Spleen (tissue), 11 donors: ENCODE data around the gene ABHD16B. TPM values are rescaled to one million over a fixed set of nuclear protein-coding genes. Genes with fewer than 3 reads are reported as not detected.
A peak's percentile ranks its signal among the peaks of the same experiment; 100 is the strongest.
"Not testable (repeated sequence)": the region's sequence is repeated elsewhere in the genome, so short reads cannot be mapped to it uniquely, and the experiment has no call there.

Source experiments
- DNase-seq: peaks from one replicate; pipeline ENCODE4 v3.0.0-alpha.2; 2020
- H3K27ac ChIP-seq, 8 donors: fragments of 200-600 bp; sonication (generic) in 7 of 8; 1 replicate in 4 of 8; 2 replicates in 4 of 8; pipeline versions ENCODE4 v1.5.0 to v1.8.0; 2016 to 2021; ENCODE audit warnings: inconsistent platforms in 4 of 8, mild to moderate bottlenecking in 4 of 8, moderate library complexity in 1 of 8
- H3K27me3 ChIP-seq, 7 donors: fragments of 200-600 bp; sonication (generic) in 6 of 7; replicated peaks in 1 of 7; 1 replicate in 4 of 7; 2 replicates in 3 of 7; pipeline versions ENCODE4 v1.5.0 to v1.8.0; 2016 to 2021; ENCODE audit warnings: inconsistent platforms in 3 of 7, mild to moderate bottlenecking in 1 of 7
- H3K36me3 ChIP-seq, 6 donors: fragments of 200-600 bp; sonication (generic) in 5 of 6; 1 replicate in 4 of 6; 2 replicates in 2 of 6; pipeline versions ENCODE4 v1.5.0 to v1.8.0; 2016 to 2021; ENCODE audit warnings: inconsistent platforms in 2 of 6
- H3K4me1 ChIP-seq, 6 donors: fragments of 200-600 bp; sonication (generic) in 5 of 6; 1 replicate in 3 of 6; 2 replicates in 3 of 6; pipeline versions ENCODE4 v1.5.0 to v1.8.0; 2016 to 2021; ENCODE audit warnings: inconsistent platforms in 3 of 6
- H3K4me3 ChIP-seq, 8 donors: fragments of 200-600 bp; sonication (generic) in 7 of 8; 1 replicate in 4 of 8; 2 replicates in 4 of 8; pipeline versions ENCODE4 v1.5.0 to v1.8.0; 2016 to 2021; ENCODE audit warnings: inconsistent platforms in 4 of 8, mild to moderate bottlenecking in 4 of 8, moderate library complexity in 2 of 8
- H3K9me3 ChIP-seq, 8 donors: fragments of 200-600 bp; sonication (generic) in 7 of 8; 1 replicate in 4 of 8; 2 replicates in 4 of 8; pipeline versions ENCODE4 v1.5.0 to v1.8.0; 2016 to 2021; ENCODE audit warnings: inconsistent platforms in 4 of 8
- CTCF ChIP-seq, 11 experiments: fragments of 200-600 bp in 7 of 11; fragments of 450-650 bp in 4 of 11; sonication (generic) in 4 of 11; IDR thresholded peaks in 8 of 11; conservative IDR thresholded peaks in 3 of 11; 1 replicate in 7 of 11; 2 replicates in 4 of 11; pipeline versions ENCODE4 v1.4.0 to v1.8.0; 2016 to 2021; ENCODE audit warnings: antibody characterized with exemption in 11 of 11, inconsistent platforms in 4 of 11, mild to moderate bottlenecking in 1 of 11
- POLR2A ChIP-seq, 3 donors: fragments of 450-650 bp; IDR thresholded peaks; one replicate each; pipeline ENCODE4 v1.5.1; 2017; ENCODE audit warnings: antibody characterized with exemption in 3 of 3, mild to moderate bottlenecking in 1 of 3
- POLR2AphosphoS5 ChIP-seq, 3 donors: sonication (generic); formaldehyde crosslinking; IDR thresholded peaks; one replicate each; pipeline ENCODE4 v1.5.1; 2017; ENCODE audit warnings: antibody characterized with exemption in 3 of 3
- WGBS, 5 donors: extraction: QIAGEN DNeasy Blood & Tissue Kit in 3 of 5; methylation state at CpG; one replicate each; pipeline versions ENCODE4 v1.1.5 to v1.1.7; 2013 to 2018; 5-methylcytosine and 5-hydroxymethylcytosine counted together
- intact Hi-C: fragments of 100-400 bp; cut with DNase I; formaldehyde crosslinking; loops from one replicate; pipeline ENCODE4 v1.15.0; 2023; ENCODE audit warnings: low total_unique reads
- polyA plus RNA-seq, 3 donors: library from polyadenylated mRNA; stranded (reverse); fragments of 200-250 nt; gene quantifications; one replicate each; pipeline ENCODE4 v1.2.1, GENCODE V29; 2013
- total RNA-seq, 7 donors: library from RNA; depleted of rRNA in 3 of 7; stranded (reverse); fragments of >200 nt in 3 of 7; fragmentation: NEBNext Ultra II Directional in 4 of 7; extraction: Animal tissue kit (Norgen Biotek cat#: 25700) in 4 of 7; gene quantifications; one replicate each; pipeline versions ENCODE4 v1.1.0 to v1.2.1, GENCODE V29; 2016 to 2021
- donor health status: healthy with polysubstance abuse.
- donor health status: DM: no; HTN: no; CAD: no; lungs with moderate emphysema.
- donor health status: DM: no; HTN: no; CAD: no.
- donor health status: Bipolar disorder and iron deficiency.
- donor health status: healthy.
- donor health status: DM: no; HTN: no; CAD: no.
- donor health status: DM: yes; HTN: yes; CAD: no.

Gene ABHD16B
- total and polyA plus RNA-seq, 10 donors: 0.49 to 0.86 (median 0.57) TPM; not detected in 7

GRCh38 chr20:63864545-63864977, 3.3 kb downstream of the ABHD16B start:
- intact Hi-C loops: loop anchor here (10.0 kb wide), 1 partner anchor 160 kb away; the partner anchor contains the start of genes ARFRP1 and ZGPAT
- peak overlapping the region; percentile 67 to 94 (median 88) for H3K4me3 ChIP-seq
- TF ChIP-seq POLR2A (IDR thresholded peaks at IDR 0.05) (no peak), CTCF (IDR thresholded peaks at IDR 0.05 in 8 of 11, conservative IDR thresholded peaks at IDR 0.05 in 3 of 11) (peak in 3 of 11 experiments; percentile 11 to 21 (median 13)), POLR2AphosphoS5 (IDR thresholded peaks at IDR 0.05) (no peak)
- no peaks in the 10 kb centered on the region for H3K9me3 ChIP-seq
- H3K27me3 ChIP-seq: no peaks in the 10 kb centered on the region
- no peak for DNase-seq
- peaks cover 26 to 91% (median 69%) of the 10 kb centered on the region in 6 donors for H3K4me1 ChIP-seq
- 0 to 1% (median 1%) methylated on average over 24 to 25 of the region's 25 CpGs for WGBS, 5 donors
- H3K36me3 ChIP-seq: peaks cover 0 to 53% (median 28%) of the 10 kb centered on the region in 6 donors
- peak overlapping the region; percentile 91 to 99 (median 97) for H3K27ac ChIP-seq

DNA sequence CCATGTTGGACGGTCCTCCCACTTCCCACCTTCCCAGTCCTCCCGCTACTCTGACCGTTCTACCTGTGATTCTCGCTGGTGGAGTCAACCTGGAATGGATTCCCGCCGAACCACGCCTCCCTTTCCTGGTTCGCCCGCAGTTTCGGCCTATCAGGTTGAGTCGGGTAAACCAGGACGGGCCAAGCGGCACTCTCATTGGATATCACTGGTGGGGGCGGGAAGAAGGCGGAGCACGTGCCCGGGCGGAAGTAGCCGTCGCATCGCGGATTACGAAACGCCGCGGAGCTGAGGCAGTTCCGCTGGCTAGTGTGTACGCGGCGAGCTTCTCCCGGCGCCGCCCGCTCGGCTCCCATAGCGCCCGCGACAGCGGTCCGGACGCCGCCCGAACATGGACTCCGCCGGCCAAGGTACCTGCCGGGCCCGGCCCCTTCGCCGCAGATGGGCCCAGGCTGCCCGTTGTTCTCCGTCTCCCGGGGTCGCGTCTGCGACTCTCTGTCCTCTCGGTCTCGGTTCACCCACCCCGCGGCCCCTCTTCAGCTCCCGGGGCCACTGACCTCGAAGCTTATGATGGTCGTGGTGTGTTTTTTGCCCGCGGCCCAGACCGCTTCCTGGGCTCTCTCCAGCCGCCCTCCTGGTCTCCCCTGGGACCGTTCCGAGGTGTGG, 3.8 kb downstream of the ABHD16B start, which contains the start of gene TPD52L2:
Gene TPD52L2, plus strand, starts transcription at position 293 of the 663 bp plus-strand sequence. Its CDS starts 96 bp downstream, at position 389.
- H3K36me3 ChIP-seq: peaks cover 0 to 58% (median 33%) of the 10 kb centered on the region in 6 donors
- H3K4me3 ChIP-seq: peak within 1 kb of the TSS; percentile 67 to 94 (median 88)
- DNase-seq: peak; percentile 98
- intact Hi-C loops: loop anchor here (10.0 kb wide), 1 partner anchor 160 kb away; the partner anchor contains the start of genes ARFRP1 and ZGPAT
- 0 to 1% (median 0%) methylated on average over 34 to 68 of the region's 68 CpGs for WGBS, 5 donors
- TF ChIP-seq POLR2A (IDR thresholded peaks at IDR 0.05) (peak; percentile 45 to 77 (median 61)), POLR2AphosphoS5 (IDR thresholded peaks at IDR 0.05) (peak; percentile 95 to 98 (median 98)), CTCF (IDR thresholded peaks at IDR 0.05 in 8 of 11, conservative IDR thresholded peaks at IDR 0.05 in 3 of 11) (peak in 2 of 11 experiments; percentile 29 to 37)
- no peaks in the 10 kb centered on the region for H3K27me3 ChIP-seq
- no peaks in the 10 kb centered on the region for H3K9me3 ChIP-seq
- peaks cover 22 to 85% (median 63%) of the 10 kb centered on the region in 6 donors for H3K4me1 ChIP-seq
- peak within 1 kb of the TSS; percentile 91 to 99 (median 97) for H3K27ac ChIP-seq

DNA sequence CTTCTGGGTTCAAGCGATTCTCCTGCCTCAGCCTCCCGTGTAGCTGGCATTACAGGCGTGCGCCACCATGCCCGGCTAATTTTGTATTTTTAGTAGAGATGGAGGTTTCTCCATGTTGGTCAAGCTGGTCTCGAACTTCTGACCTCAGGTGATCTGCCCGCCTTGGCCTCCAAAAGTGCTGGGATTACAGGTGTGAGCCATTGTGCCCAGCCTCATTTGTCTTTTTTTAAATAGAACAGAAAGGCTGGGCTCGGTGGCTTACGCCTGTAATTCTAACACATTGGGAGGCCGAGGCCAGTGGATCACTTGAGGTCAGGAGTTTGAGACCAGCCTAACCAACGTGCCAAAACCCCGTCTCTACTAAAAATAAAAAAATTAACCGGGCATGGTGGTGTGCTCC, 5.7 kb downstream of the ABHD16B start:
- WGBS, 5 donors: 88 to 96% (median 94%) methylated on average over 13 of the region's 13 CpGs
- H3K27me3 ChIP-seq: not testable (repeated sequence)
- intact Hi-C loops: loop anchor here (10.0 kb wide), 1 partner anchor 162 kb away; the partner anchor contains the start of genes ARFRP1 and ZGPAT

GRCh38 chr20:63868264-63868663, 7.0 kb downstream of the ABHD16B start:
- TF ChIP-seq POLR2A (IDR thresholded peaks at IDR 0.05) (no peak), CTCF (IDR thresholded peaks at IDR 0.05 in 8 of 11, conservative IDR thresholded peaks at IDR 0.05 in 3 of 11) (no peak), POLR2AphosphoS5 (IDR thresholded peaks at IDR 0.05) (no peak)
- peaks cover 0 to 66% (median 44%) of the 10 kb centered on the region in 6 donors for H3K36me3 ChIP-seq
- H3K27ac ChIP-seq: no peak overlapping the region
- no peak for DNase-seq
- no peak overlapping the region for H3K4me3 ChIP-seq
- H3K9me3 ChIP-seq: no peaks in the 10 kb centered on the region
- H3K27me3 ChIP-seq: no peaks in the 10 kb centered on the region
- WGBS, 5 donors: 88 to 96% (median 92%) methylated on average over 5 of the region's 5 CpGs
- H3K4me1 ChIP-seq: peaks cover 17 to 72% (median 52%) of the 10 kb centered on the region in 6 donors
- intact Hi-C loops: loop anchor here (10.0 kb wide), 1 partner anchor 163 kb away; the partner anchor contains the start of genes ARFRP1 and ZGPAT

More for the DNA sequence above, 5.7 kb downstream of the ABHD16B start:
- DNase-seq, H3K4me3 ChIP-seq, H3K9me3 ChIP-seq: not testable (repeated sequence)
- Histone ChIP-seq H3K27ac (peak overlapping the region in 2 of 8 donors; percentile 13 to 97), H3K4me1 (peaks cover 19 to 72% (median 50%) of the 10 kb centered on the region in 6 donors), H3K36me3 (peaks cover 0 to 66% (median 42%) of the 10 kb centered on the region in 6 donors)
